Skeletal muscle satellite cell (primary cell): ENCODE data around the gene MUC2.

Experiments
- H3K27me3 ChIP-seq: 2 replicates; pipeline ENCODE4 v1.7.0; 2013; ENCODE audit warnings: low read length; ENCODE audit not compliant: control insufficient read depth, insufficient read depth
- H3K36me3 ChIP-seq: 2 replicates; pipeline ENCODE4 v1.7.0; 2013; ENCODE audit warnings: mild to moderate bottlenecking, control low read depth, low read length; ENCODE audit not compliant: insufficient read depth
- H3K4me1 ChIP-seq: 2 replicates; pipeline ENCODE4 v1.7.0; 2013; ENCODE audit warnings: low read length; ENCODE audit not compliant: control insufficient read depth, insufficient read depth
- H3K4me2 ChIP-seq: 2 replicates; pipeline ENCODE4 v1.7.0; 2013; ENCODE audit warnings: mild to moderate bottlenecking, low read length
- H3K4me3 ChIP-seq: 2 replicates; pipeline ENCODE4 v1.7.0; 2013; ENCODE audit warnings: low read length
- H3K9ac ChIP-seq: 2 replicates; pipeline ENCODE4 v1.7.0; 2013; ENCODE audit warnings: mild to moderate bottlenecking, low read depth, low read length, moderate library complexity
- H3K9me3 ChIP-seq: replicated peaks from 2 replicates; pipeline ENCODE4 v1.7.0; 2013; ENCODE audit warnings: mild to moderate bottlenecking, control low read depth, low read length

MUC2 gene

GRCh38 chr11:1087961-1088926 lies 13.6 kb downstream of the MUC2 start:
- no peak overlapping the region for H3K4me2 ChIP-seq
- H3K9me3 ChIP-seq: no peaks in the 10 kb centered on the region
- no peak overlapping the region for H3K9ac ChIP-seq
- H3K4me1 ChIP-seq: no peaks in the 10 kb centered on the region
- H3K27me3 ChIP-seq: no peaks in the 10 kb centered on the region
- no peaks in the 10 kb centered on the region for H3K36me3 ChIP-seq
- H3K4me3 ChIP-seq: no peak overlapping the region

- Histone ChIP-seq H3K9ac (no peak overlapping the region), H3K9me3 (no peaks in the 10 kb centered on the region), H3K4me2 (no peak overlapping the region), H3K4me1 (no peaks in the 10 kb centered on the region), H3K4me3 (no peak overlapping the region), H3K27me3 (no peaks in the 10 kb centered on the region), H3K36me3 (no peaks in the 10 kb centered on the region)
Measured at GRCh38 chr11:1088927-1089737, 14.5 kb downstream of the MUC2 start.

GRCh38 chr11:1089738-1090599 lies 15.3 kb downstream of the MUC2 start:
- Histone ChIP-seq H3K27me3 (no peaks in the 10 kb centered on the region), H3K9ac (no peak overlapping the region), H3K9me3 (no peaks in the 10 kb centered on the region), H3K36me3 (no peaks in the 10 kb centered on the region), H3K4me2 (no peak overlapping the region), H3K4me1 (no peaks in the 10 kb centered on the region), H3K4me3 (no peak overlapping the region)

GRCh38 chr11:1090600-1091331 lies 16.1 kb downstream of the MUC2 start:
- no peaks in the 10 kb centered on the region for H3K9me3 ChIP-seq
- no peaks in the 10 kb centered on the region for H3K36me3 ChIP-seq
- no peak overlapping the region for H3K4me2 ChIP-seq
- no peaks in the 10 kb centered on the region for H3K27me3 ChIP-seq
- H3K4me1 ChIP-seq: no peaks in the 10 kb centered on the region
- H3K4me3 ChIP-seq: no peak overlapping the region
- H3K9ac ChIP-seq: no peak overlapping the region

- no peak overlapping the region for H3K9ac ChIP-seq
- no peak overlapping the region for H3K4me3 ChIP-seq
- H3K9me3 ChIP-seq: no peaks in the 10 kb centered on the region
- H3K4me2 ChIP-seq: no peak overlapping the region
- no peaks in the 10 kb centered on the region for H3K36me3 ChIP-seq
- no peaks in the 10 kb centered on the region for H3K4me1 ChIP-seq
- no peaks in the 10 kb centered on the region for H3K27me3 ChIP-seq
Measured at GRCh38 chr11:1091332-1092083, 16.8 kb downstream of the MUC2 start.

GRCh38 chr11:1092145-1092670 lies 17.5 kb downstream of the MUC2 start:
- no peak overlapping the region for H3K9ac ChIP-seq
- H3K4me1 ChIP-seq: no peaks in the 10 kb centered on the region
- H3K9me3 ChIP-seq: no peaks in the 10 kb centered on the region
- no peaks in the 10 kb centered on the region for H3K27me3 ChIP-seq
- no peak overlapping the region for H3K4me2 ChIP-seq
- no peaks in the 10 kb centered on the region for H3K36me3 ChIP-seq
- H3K4me3 ChIP-seq: no peak overlapping the region

GRCh38 chr11:1092919-1093318 lies 18.2 kb downstream of the MUC2 start:
- Histone ChIP-seq H3K4me1 (no peaks in the 10 kb centered on the region), H3K27me3 (no peaks in the 10 kb centered on the region), H3K9ac (no peak overlapping the region)

GRCh38 chr11:1099519-1100355 lies 25.1 kb downstream of the MUC2 start:
- no peak overlapping the region for H3K4me3 ChIP-seq
- H3K9me3 ChIP-seq: peaks cover 10% of the 10 kb centered on the region
- H3K4me2 ChIP-seq: no peak overlapping the region
- no peaks in the 10 kb centered on the region for H3K36me3 ChIP-seq
- H3K9ac ChIP-seq: no peak overlapping the region
- no peaks in the 10 kb centered on the region for H3K4me1 ChIP-seq
- no peaks in the 10 kb centered on the region for H3K27me3 ChIP-seq

More at GRCh38 chr11:1092919-1093318, 18.2 kb downstream of the MUC2 start:
- no peaks in the 10 kb centered on the region for H3K36me3 ChIP-seq
- no peak overlapping the region for H3K4me3 ChIP-seq
- no peaks in the 10 kb centered on the region for H3K9me3 ChIP-seq
- no peak overlapping the region for H3K4me2 ChIP-seq

- Histone ChIP-seq H3K4me1 (no peaks in the 10 kb centered on the region), H3K9ac (no peak overlapping the region), H3K27me3 (no peaks in the 10 kb centered on the region), H3K4me2 (no peak overlapping the region), H3K4me3 (no peak overlapping the region), H3K36me3 (no peaks in the 10 kb centered on the region), H3K9me3 (peaks cover 10% of the 10 kb centered on the region)
Measured at GRCh38 chr11:1100417-1101245, 26.0 kb downstream of the MUC2 start.
